ENCODE measurements around the gene PCDH15.

The PCDH15 gene

DNA sequence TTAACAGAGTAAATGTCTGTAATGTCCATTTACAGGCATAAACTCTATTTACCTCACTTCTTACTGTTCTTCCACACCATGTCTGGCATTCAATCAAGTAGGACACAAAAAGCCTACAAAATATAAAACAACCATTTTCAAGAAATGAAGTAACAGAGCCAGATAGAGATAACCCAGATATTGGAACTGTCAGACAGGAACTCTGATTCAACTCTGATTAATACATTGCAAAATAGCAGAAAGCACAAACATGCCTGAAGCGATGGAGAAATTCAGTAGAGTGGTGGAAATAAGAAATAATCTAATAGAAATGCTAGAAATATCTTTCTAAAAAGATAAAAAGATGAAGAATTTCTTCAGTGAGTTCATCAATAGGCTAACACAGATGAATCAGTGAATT is 964.4 kb downstream of the PCDH15 start:
- DNase-seq = no peak

- DNase-seq = no peak
Measured at GRCh38 chr10:53833908-53834307, 967.1 kb downstream of the PCDH15 start.

DNA sequence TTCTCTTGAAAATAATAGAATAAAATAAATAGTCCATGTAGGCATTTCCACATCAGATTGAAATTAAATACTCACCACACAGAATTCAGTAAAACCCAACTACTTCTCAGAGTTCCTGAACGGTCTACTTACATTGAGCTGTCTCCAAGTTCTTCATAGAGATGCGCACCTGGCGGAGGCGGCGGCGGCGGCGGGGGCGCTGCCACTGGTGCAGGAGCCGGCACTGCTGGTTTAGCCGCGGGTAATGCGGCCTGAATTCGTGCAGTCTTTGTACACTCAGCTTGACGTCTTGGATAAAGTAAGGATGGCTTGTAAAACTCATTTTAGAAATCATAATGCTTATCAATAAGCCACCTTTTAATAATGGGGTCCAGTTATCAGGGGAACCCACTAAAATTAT is 973.8 kb downstream of the PCDH15 start:
- no peak for DNase-seq

DNA sequence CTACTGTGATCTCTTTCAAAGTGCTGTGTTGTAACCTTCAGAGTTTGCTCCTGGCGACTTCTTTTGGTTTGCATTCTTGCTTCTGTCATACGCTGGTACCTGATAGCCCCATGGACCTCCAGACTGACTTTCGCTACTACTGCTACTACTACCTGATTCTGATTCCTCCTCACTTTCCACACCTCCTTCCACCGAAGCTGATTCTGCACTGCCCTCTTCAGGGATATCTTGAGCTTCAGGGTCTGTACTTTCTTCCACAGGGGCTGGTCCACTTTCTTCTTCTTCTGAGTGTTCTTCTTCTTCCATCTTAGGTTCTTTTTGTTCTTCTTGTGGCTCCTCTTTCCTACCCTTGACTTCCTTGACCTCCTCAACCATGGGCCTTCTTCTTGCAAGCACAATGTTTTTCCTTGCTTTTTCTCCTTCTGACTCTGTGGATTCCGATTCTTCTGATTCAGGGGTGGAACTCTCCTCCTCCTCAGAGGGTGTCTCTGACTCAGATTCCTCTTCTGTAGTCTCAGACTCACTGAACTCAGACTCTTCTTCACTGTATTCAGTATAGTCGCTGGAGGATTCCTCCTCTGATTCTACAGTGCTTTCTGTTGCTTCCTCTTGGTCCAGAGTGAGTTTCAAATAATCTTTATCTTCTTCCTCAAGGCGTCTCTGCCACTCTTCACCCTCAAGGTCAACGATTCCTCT is 992.2 kb downstream of the PCDH15 start:
- no peak for DNase-seq

DNA sequence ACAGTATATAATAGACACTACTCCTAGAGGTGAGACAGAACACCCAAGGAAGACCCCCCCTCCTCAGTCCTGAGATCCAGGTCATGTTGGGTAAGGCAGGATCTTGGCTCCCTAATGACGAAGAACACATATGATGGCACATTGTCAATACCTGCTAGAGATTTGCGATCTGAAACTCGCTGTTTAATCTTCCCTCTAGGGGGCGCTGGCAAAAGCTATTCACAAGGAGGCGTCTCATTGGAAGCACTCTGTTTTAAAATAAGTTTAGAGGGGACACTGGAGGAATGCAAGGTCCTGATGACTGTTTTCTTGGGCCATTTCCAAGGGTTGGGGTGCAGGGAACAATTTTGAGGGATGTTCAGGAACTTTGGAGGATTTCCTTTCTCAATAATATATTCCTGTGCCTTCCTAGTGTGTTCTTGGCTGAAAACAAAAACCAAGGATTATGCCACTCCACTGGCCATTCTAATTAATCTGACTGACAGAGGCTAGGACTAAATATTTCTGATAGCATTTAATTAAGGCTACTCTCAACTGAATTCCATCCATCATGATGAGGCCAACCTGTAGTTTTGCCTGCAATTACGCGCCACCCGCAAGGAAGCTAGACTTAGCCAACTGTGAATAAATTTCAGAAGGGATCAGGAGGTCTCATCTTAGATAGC is 1014.7 kb downstream of the PCDH15 start:
- no peak for DNase-seq

- DNase-seq = no peak
Measured at GRCh38 chr10:53771701-53772100, 1029.3 kb downstream of the PCDH15 start.

DNA sequence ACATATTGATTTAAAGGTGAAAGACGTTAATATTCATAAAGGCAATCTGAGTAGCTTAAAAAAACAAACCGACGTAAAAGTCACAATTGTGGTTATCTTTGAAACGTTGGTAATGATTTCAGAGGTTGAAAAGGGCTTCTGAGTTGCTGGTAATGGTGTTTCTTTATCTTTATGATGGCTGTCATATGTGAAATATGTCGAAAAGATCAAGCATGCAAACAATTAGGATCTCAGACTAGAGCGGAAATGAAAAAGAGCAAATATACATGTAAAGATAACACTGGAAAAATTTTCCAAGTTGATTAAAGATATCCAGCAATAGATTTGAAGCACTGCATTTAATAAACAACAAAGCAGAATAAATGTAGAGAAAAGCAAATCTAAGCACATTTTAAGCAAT is 1030.1 kb downstream of the PCDH15 start:
- DNase-seq = no peak

GRCh38 chr10:53765311-53765710 is 1035.7 kb downstream of the PCDH15 start:
- no peak for DNase-seq

GRCh38 chr10:53754596-53755250 is 1046.3 kb downstream of the PCDH15 start:
- DNase-seq = peak; percentile 1
